Right ventricle myocardium superior (tissue), 1 donor: ENCODE data around the gene POU5F2. TPM values are rescaled to one million over a fixed set of nuclear protein-coding genes. Genes with fewer than 3 reads are reported as not detected.

Source experiments
- ATAC-seq: fragments of 200-7000 bp; cut with Tn5 transposase; one replicate; pipeline ENCODE4 v1.9.1; 2020; ENCODE audit warnings: mild to moderate bottlenecking; ENCODE audit not compliant: poor library complexity
- DNase-seq: peaks from one replicate; pipeline ENCODE4 v3.0.0-alpha.2; 2020
- intact Hi-C: fragments of 100-400 bp; cut with DNase I; formaldehyde crosslinking; loops from one replicate; pipeline ENCODE4 v1.11.2; 2022
- total RNA-seq: library from RNA; stranded (reverse); fragmentation: NEBNext Ultra II Directional; extraction: Animal tissue kit (Norgen Biotek cat#: 25700); gene quantifications from one replicate; pipeline ENCODE4 v1.2.1, GENCODE V29; 2021
- donor health status: DM: no; HTN: yes; CAD: no; lungs with severe emphysema.

The POU5F2 gene
- total RNA-seq, 1 donor from 2014 or later = 0.24 TPM

GRCh38 chr5:93721511-93721910 is 19.9 kb downstream of the POU5F2 start:
- intact Hi-C loops = no loop called here
- DNase-seq (no peak), ATAC-seq (no peak)

GRCh38 chr5:93721071-93721470 is 20.3 kb downstream of the POU5F2 start:
- no peak for ATAC-seq
- DNase-seq = no peak
- intact Hi-C loops = no loop called here

GRCh38 chr5:93717162-93717561 is 24.2 kb downstream of the POU5F2 start:
- no peak for DNase-seq
- ATAC-seq = peak; percentile 79
- intact Hi-C loops = no loop called here

GRCh38 chr5:93716453-93716852 is 24.9 kb downstream of the POU5F2 start:
- intact Hi-C loops = no loop called here
- no peak for ATAC-seq

GRCh38 chr5:93715761-93716160 is 25.6 kb downstream of the POU5F2 start:
- no peak for DNase-seq
- ATAC-seq = no peak
- intact Hi-C loops = no loop called here

More at GRCh38 chr5:93716453-93716852, 24.9 kb downstream of the POU5F2 start:
- no peak for DNase-seq

- no peak for DNase-seq
- no peak for ATAC-seq
- intact Hi-C loops = no loop called here
Measured at GRCh38 chr5:93715327-93715726, 26.1 kb downstream of the POU5F2 start.

GRCh38 chr5:93708442-93708841 is 33.0 kb downstream of the POU5F2 start:
- no peak for ATAC-seq

GRCh38 chr5:93705896-93706295 is 35.5 kb downstream of the POU5F2 start:
- intact Hi-C loops = no loop called here
- DNase-seq = no peak

More at GRCh38 chr5:93708442-93708841, 33.0 kb downstream of the POU5F2 start:
- intact Hi-C loops = no loop called here
- no peak for DNase-seq

GRCh38 chr5:93704996-93705395 is 36.4 kb downstream of the POU5F2 start:
- DNase-seq (no peak), ATAC-seq (no peak)
- intact Hi-C loops = no loop called here

More at GRCh38 chr5:93705896-93706295, 35.5 kb downstream of the POU5F2 start:
- no peak for ATAC-seq

- DNase-seq = no peak
- intact Hi-C loops = no loop called here
Measured at GRCh38 chr5:93691997-93692396, 49.4 kb downstream of the POU5F2 start.

More at GRCh38 chr5:93691997-93692396, 49.4 kb downstream of the POU5F2 start:
- ATAC-seq = no peak

Other genes with a start within 250 kb of the POU5F2 start
- gene NR2F1-AS1, start 160.4 kb downstream of the POU5F2 start, total RNA-seq = 0.22 TPM
- gene NR2F1, start 158.4 kb downstream of the POU5F2 start, total RNA-seq = 0.70 TPM